Activated CD4-positive, alpha-beta T cell treated with anti-CD3 and anti-CD28 coated beads, Interleukin-2, amount 50 U/mL, for 4 hours (primary cell): ENCODE measurements around the gene SNCA.

ENCODE experiments used
- DNase-seq, 2 experiments: peaks; one replicate each; pipeline ENCODE4 v3.0.0-alpha.2; 2020

The SNCA gene

GRCh38 chr4:89751416-89751815 is 85.5 kb downstream of the SNCA start:
- DNase-seq: no peak

GRCh38 chr4:89746377-89746776 is 90.6 kb downstream of the SNCA start:
- DNase-seq: no peak

GRCh38 chr4:89745708-89746107 is 91.3 kb downstream of the SNCA start:
- no peak for DNase-seq

- DNase-seq: no peak
Observed at GRCh38 chr4:89744914-89745313, 92.0 kb downstream of the SNCA start.

GRCh38 chr4:89741768-89742167 is 95.2 kb downstream of the SNCA start:
- no peak for DNase-seq

- DNase-seq: no peak
Observed at GRCh38 chr4:89739311-89739988, 97.5 kb downstream of the SNCA start.

GRCh38 chr4:89737888-89738287 is 99.1 kb downstream of the SNCA start:
- no peak for DNase-seq

GRCh38 chr4:89733946-89734345 is 103.0 kb downstream of the SNCA start:
- no peak for DNase-seq

- DNase-seq: no peak
Observed at GRCh38 chr4:89727238-89727637, 109.7 kb downstream of the SNCA start.

GRCh38 chr4:89725268-89725667 is 111.7 kb downstream of the SNCA start:
- no peak for DNase-seq

- DNase-seq: no peak
Observed at GRCh38 chr4:89724716-89725115, 112.2 kb downstream of the SNCA start.

GRCh38 chr4:89723096-89723495 is 113.9 kb downstream of the SNCA start:
- DNase-seq: no peak

- no peak for DNase-seq
Observed at GRCh38 chr4:89722517-89722916, 114.4 kb downstream of the SNCA start.

- no peak for DNase-seq
Observed at GRCh38 chr4:89720981-89721380, 116.0 kb downstream of the SNCA start.

GRCh38 chr4:89719536-89720090 is 117.3 kb downstream of the SNCA start:
- DNase-seq: no peak

GRCh38 chr4:89716893-89717292 is 120.1 kb downstream of the SNCA start:
- no peak for DNase-seq

GRCh38 chr4:89715631-89716030 is 121.3 kb downstream of the SNCA start:
- no peak for DNase-seq

GRCh38 chr4:89712827-89713226 is 124.1 kb downstream of the SNCA start:
- no peak for DNase-seq

- DNase-seq: no peak
Observed at GRCh38 chr4:89712141-89712540, 124.8 kb downstream of the SNCA start.

- DNase-seq: no peak
Observed at GRCh38 chr4:89708903-89709421, 128.0 kb downstream of the SNCA start.

GRCh38 chr4:89707467-89707866 is 129.5 kb downstream of the SNCA start:
- no peak for DNase-seq

GRCh38 chr4:89704651-89705395 is 132.1 kb downstream of the SNCA start:
- DNase-seq: no peak

GRCh38 chr4:89703829-89704590 is 133.0 kb downstream of the SNCA start:
- no peak for DNase-seq
